ENCODE measurements around the gene NIT1. TPM values are rescaled to one million over a fixed set of nuclear protein-coding genes. Genes with fewer than 3 reads are reported as not detected.

NIT1 gene, protein sequence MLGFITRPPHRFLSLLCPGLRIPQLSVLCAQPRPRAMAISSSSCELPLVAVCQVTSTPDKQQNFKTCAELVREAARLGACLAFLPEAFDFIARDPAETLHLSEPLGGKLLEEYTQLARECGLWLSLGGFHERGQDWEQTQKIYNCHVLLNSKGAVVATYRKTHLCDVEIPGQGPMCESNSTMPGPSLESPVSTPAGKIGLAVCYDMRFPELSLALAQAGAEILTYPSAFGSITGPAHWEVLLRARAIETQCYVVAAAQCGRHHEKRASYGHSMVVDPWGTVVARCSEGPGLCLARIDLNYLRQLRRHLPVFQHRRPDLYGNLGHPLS
- 23.3 to 38.9 TPM (median 30.2 TPM) in 5 replicates for total RNA-seq (2022; extraction: Qiagen RNA extraction; ENCODE audit: low read depth)

DNA sequence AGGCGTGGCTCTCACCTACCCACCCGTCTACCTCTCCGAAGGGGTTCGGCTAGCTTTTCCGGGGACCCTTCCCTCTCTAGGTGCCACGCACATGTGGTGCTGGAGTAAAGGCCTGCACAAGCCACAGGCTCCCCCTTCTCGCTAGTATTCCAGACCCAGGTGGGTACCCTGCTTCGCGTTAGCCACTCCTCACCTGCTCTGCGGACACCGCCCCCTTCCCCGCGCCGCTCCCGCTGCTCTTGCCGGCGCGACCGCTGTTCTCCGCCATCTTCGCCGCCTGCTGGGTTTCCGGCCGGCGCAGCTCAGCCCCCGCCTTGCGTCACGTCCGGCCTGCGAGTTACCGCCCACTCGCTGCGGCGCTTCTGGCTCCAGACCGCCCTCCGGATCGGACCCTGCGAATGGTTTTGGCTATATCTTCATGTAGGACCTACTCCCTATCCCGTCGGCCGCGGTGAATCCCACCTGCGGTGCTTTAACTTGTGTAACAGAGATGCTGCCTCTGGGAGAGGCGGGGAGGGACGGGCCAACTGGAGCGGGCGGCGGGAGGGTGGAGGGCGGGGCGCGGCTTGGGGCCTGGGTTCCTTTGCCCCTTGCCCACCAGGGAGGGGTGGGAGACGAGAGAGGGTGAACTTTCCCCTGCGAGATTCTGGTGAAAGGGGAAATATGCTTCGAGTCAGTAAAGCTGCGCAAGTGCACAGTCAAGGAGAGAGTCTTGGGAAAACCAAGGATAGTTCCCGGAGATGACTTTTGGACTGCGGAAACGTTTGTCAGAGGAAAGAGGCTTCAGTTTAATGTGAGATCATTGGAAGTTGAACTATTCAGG is at the start of gene NIT1, which contains the start of gene PFDN2:
Gene NIT1 (plus strand): TSS at position 347 of the 823 bp plus-strand sequence. CDS start 72 bp downstream, at position 419.
Gene PFDN2 (minus strand): TSS at position 279 of the 823 bp plus-strand sequence. CDS start 11 bp downstream, at position 268.

DNA sequence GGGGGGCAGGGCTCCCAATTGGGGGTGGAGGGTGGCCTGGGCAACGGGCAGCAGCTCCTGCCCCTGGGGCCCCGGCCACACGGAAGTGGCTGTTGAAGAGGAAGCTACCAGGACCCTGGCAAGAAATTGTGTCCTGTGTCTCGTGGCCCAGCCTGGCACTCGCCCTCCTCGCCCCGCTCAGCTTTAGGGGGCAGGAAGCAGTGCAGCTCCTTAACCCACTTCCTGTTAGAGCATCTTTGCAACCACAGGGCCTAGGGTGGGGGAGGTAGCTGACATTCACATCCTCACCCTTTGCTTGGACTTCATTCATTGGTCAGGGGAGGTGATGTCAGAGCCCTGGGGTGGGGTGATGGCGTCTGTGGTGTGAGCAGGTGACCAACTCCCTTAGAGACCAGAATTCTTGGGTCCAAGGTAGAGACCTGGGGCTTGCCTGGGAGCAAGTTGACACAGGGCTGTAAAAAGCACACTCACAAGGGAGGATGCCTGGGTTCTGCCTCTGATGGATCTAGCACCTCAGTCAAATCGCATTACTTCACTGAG is 48.1 kb upstream of the NIT1 start, which contains the start of gene ARHGAP30:
Gene ARHGAP30 (minus strand): TSS at position 161 of the 540 bp plus-strand sequence. CDS start 267 bp downstream, outside the sequence.

DNA sequence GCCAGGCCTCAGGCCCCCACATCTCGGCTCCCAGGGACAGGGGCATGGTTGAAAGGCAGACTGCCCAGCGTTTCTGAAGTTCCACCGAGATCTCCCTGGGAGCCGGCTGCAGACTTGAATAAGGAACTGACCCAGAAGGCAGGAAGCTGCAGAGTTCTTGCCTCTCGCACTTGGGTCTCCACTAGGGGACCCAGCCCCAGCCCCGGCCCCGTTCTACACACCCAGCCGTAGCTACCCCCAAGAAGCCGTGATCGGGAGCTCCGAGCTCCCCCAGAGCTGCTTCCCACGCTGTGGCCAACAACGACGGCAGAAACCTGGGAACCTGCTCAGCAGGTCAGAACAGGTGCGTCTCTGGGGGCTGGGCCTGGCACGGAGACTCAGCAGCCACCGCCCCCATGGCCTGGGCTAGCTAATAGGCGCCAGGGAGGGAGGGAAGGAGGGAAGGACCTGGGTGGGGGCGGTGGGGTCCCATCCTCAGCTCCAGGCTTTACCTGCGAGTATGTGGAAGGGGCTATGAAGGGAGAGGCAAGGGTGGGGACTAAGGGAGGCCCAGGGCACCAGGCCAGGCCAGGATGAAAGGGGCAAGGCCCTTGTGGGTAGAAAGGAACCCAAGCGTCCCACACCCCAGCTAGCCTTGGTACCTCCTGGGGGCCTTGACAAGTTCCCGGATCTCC is 28.5 kb upstream of the NIT1 start, which contains the start of gene NECTIN4:
Gene NECTIN4 (minus strand): TSS at position 308 of the 674 bp plus-strand sequence. CDS start 262 bp downstream, at position 46.

DNA sequence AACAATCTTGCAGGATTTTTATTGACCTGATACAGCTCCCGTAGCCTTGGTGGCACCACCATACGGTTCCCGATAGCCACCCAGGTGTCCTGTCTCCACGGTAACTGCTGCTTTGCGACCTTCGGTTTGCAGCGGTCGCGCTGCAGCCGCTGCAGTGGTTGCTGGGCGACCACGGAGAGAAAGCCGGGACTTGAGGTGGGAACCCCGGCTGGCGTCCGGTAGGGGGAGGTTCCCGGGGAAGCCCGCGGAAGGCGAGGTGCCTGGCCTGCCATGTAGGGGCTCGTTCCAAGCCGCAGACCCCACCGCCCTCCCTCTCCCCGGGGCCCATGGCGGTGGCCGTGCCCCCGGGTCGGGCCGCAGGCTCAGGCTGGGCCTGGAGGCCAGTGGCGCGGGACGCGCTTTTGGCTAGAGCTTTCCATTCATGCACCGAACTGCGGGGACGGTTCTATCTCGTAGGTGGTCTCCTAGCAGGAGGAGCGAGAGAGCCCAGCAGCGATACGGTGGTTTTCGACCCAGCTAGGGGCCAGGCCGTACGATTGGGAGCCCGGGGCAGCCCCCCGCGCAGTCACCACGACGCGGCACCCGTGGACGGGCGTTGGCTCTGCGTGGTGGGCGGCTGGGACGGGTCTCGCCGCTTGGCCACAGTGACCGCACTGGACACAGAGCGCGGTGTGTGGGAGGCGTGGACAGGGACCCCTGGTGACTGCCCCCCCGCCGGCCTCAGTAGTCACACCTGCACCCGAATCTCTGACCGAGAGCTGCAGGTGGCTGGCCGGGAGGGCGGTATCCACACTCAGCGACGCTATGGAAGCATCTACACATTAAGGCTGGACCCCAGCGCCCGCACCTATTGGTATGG is 19.5 kb upstream of the NIT1 start, which contains the start of gene KLHDC9:
Gene KLHDC9 (plus strand): TSS at position 152 of the 859 bp plus-strand sequence. CDS start 175 bp downstream, at position 327.

DNA sequence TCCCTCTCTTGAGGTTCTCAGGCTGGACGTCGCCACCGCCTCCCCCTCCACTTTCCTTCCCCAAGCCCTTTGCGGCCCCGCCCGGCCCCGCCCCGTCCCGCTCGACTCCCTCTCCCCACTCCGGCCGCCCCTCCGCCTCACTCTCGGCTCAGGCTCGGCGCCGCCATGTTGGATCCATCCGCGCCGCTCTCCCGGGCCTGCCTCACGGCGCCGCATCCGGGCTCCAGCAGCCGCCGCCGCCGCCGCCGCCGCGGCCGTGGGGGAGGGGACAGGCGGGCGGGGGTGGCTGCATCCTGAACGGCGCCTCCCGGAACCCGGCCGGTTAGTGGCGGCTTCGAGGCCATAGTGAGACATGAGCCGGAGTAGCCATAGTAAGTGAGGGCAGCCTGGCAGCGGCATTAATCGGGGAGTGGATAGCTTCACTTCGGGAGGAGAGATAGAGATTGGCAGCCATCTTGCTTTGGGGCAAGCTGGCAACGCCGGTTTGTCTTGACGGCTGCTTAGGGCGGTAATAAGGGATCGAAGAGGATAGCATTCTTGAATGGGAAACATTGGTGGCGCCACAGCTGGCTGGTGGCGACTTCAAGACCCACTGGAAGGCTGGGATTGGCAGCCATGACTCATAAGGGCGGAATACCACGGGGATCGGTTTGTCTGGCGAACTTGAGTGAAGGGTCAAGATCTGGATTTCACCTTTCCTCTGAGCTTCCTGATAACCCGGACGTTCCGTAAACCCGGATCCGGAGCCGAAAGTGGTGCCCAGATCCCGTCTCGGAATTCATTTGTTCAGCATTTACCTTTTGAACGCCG is 14.7 kb downstream of the NIT1 start, which contains the start of gene DEDD:
Gene DEDD (minus strand): TSS at position 258 of the 810 bp plus-strand sequence. CDS start 8,205 bp downstream, outside the sequence.

DNA sequence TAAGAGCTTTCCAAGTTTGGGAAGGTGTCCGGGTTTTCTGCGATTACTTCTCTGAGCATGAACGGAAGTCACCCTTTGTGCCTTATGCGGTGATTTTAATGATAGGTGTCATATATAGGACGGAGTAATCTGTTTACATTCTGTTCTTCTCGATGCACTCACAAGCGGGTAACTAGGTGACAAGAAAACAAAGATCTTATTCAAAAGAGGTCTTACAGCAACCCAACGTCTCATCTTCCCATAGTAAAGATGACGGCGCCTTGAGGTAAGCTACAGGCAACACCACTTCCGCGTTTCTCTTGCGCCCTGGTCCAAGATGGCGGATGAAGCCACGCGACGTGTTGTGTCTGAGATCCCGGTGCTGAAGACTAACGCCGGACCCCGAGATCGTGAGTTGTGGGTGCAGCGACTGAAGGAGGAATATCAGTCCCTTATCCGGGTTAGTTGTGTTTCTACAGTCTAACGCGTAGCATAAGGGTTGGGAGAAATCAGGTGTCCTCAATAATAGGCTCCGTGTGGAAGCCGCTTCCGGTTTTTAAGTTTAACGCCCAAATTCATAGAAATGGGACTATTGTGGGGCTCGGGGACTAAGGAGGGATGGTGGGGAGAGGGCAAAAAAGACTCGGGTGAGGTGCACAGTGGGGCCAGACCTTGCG is 35.9 kb downstream of the NIT1 start, which contains the start of gene UFC1:
Gene UFC1 (plus strand): TSS at position 297 of the 656 bp plus-strand sequence. CDS start 20 bp downstream, at position 317.

DNA sequence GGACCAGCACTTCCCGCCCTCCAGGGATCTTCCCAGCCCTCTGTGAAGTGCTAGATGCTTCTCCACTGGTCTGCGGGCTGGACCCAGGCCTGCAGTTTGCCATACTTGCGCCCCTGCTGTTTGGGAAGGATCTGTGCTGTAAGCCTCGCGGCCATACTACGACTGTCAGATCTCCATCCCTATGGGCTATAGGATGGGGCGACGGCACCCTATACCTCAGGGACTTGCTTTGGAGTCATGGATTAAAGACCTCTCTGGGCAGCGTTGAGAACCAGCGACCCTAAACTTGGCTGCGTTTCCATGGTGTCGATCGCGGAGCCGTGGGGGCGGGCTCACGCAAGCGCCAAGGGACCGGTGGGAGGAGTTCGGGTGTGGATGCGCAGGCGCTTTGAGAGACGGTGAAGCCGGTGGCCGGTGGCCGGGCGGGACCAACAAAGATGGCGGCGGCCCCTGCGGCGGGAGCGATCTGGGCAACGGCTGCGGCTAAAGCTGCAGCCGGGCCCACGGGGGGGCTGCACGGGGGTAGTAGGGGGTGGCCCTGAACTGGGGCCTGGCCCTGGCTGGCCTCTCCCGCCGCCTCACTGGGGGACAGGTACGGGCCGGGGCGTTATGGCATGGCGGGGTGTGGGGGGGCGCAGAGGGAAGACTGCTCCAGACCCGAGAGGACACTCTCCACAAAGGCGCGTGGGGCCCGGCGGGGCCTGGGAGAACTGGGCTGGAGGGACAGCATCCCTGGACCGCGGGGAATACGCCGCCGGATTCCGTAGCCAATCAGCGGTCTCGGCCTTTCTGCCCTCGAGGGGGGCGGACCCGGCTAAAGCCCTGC is 41.4 kb downstream of the NIT1 start, which contains the start of gene USP21:
Gene USP21 (plus strand): TSS at position 414 of the 826 bp plus-strand sequence. CDS start 1,141 bp downstream, outside the sequence.

DNA sequence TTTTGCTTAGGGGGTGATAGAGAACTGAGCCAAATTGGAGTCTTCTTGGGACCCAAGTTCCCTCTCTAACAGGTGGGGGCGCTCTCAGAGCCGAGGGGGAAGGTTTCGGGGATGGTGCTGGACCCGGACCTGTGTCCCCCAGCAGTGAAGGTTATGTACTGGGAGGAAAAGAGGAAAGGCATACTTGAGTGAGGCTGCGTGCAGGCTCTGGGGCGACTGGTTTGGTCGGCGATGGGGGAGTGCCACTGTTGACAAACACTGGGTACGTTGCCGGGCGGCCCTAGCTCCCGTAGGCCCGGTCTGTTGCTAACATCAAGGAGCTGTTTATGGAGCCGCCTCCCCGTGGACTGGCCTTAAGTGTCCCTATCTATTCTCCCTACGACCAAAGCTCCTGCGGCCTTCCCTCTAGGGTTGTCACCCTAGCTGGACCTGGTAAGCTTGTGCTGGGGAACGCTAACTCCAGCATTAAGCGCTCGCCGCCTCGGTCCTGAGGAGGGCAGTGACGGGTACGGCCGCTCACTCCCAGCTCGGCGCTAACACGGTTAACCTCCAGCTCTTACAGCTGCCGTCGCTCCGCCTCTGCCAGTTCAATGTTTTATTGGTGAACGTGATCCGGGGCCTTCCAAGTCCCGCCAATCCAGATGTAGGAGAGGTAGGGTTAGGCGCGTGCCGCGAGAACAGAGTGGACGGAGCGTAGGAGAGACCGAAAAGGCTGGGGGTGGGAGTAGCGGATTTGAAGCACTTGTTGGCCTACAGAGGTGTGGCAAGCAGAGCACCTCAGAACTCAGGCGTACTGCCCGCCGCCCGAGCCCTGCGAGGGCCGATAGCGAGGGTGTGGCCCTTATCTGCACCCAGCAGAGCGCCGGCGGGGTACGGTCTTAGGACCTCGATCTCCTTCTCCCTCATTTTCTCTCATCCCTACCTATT is 48.1 kb downstream of the NIT1 start, which contains the start of gene PPOX:
Gene PPOX (plus strand): TSS at position 685 of the 927 bp plus-strand sequence. CDS start 422 bp downstream, outside the sequence.

Other genes with a start within 250 kb of the NIT1 start
- not detected in 5 replicates for gene ITLN1, start 232.9 kb upstream of the NIT1 start, total RNA-seq (2022; extraction: Qiagen RNA extraction; ENCODE audit: low read depth)
- 0.14 to 1.1 TPM (median 0.36 TPM) in 5 replicates for gene ITLN2, start 163.3 kb upstream of the NIT1 start, total RNA-seq (2022; extraction: Qiagen RNA extraction; ENCODE audit: low read depth)
- gene F11R, start 97.0 kb upstream of the NIT1 start, total RNA-seq (2022; extraction: Qiagen RNA extraction; ENCODE audit: low read depth) = 43.1 to 66.6 TPM (median 47.2 TPM) in 5 replicates
- gene TSTD1, start 79.1 kb upstream of the NIT1 start, total RNA-seq (2022; extraction: Qiagen RNA extraction; ENCODE audit: low read depth) = 0.49 to 0.78 TPM (median 0.67 TPM) in 4 of 5 replicates, not detected in the other
- gene USF1, start 72.1 kb upstream of the NIT1 start, total RNA-seq (2022; extraction: Qiagen RNA extraction; ENCODE audit: low read depth) = 45.3 to 50.5 TPM (median 49.9 TPM) in 5 replicates
- 0.06 to 0.19 TPM (median 0.08 TPM) in 5 replicates for gene ARHGAP30, start 48.2 kb upstream of the NIT1 start, total RNA-seq (2022; extraction: Qiagen RNA extraction; ENCODE audit: low read depth)
- gene NECTIN4, start 28.5 kb upstream of the NIT1 start, total RNA-seq (2022; extraction: Qiagen RNA extraction; ENCODE audit: low read depth) = 0.81 to 2.9 TPM (median 2.0 TPM) in 5 replicates
- gene KLHDC9, start 19.7 kb upstream of the NIT1 start, total RNA-seq (2022; extraction: Qiagen RNA extraction; ENCODE audit: low read depth) = 1.1 to 2.2 TPM (median 2.0 TPM) in 5 replicates
- 106 to 128 TPM (median 117 TPM) in 5 replicates for gene PFDN2, start 68 bp upstream of the NIT1 start, total RNA-seq (2022; extraction: Qiagen RNA extraction; ENCODE audit: low read depth)
- 24.5 to 35.9 TPM (median 32.3 TPM) in 5 replicates for gene DEDD, start 14.6 kb downstream of the NIT1 start, total RNA-seq (2022; extraction: Qiagen RNA extraction; ENCODE audit: low read depth)
- gene UFC1, start 35.9 kb downstream of the NIT1 start, total RNA-seq (2022; extraction: Qiagen RNA extraction; ENCODE audit: low read depth) = 85.4 to 154 TPM (median 93.0 TPM) in 5 replicates
- 15.0 to 24.1 TPM (median 20.5 TPM) in 5 replicates for gene USP21, start 41.4 kb downstream of the NIT1 start, total RNA-seq (2022; extraction: Qiagen RNA extraction; ENCODE audit: low read depth)
- gene PPOX, start 48.3 kb downstream of the NIT1 start, total RNA-seq (2022; extraction: Qiagen RNA extraction; ENCODE audit: low read depth) = 10.7 to 19.4 TPM (median 16.6 TPM) in 5 replicates
- 18.3 to 28.9 TPM (median 25.6 TPM) in 5 replicates for gene B4GALT3, start 59.4 kb downstream of the NIT1 start, total RNA-seq (2022; extraction: Qiagen RNA extraction; ENCODE audit: low read depth)
- 0.02 TPM in 1 of 5 replicates, not detected in the others for gene ADAMTS4, start 80.9 kb downstream of the NIT1 start, total RNA-seq (2022; extraction: Qiagen RNA extraction; ENCODE audit: low read depth)
- 79.0 to 87.4 TPM (median 84.3 TPM) in 5 replicates for gene NDUFS2, start 84.3 kb downstream of the NIT1 start, total RNA-seq (2022; extraction: Qiagen RNA extraction; ENCODE audit: low read depth)
- gene FCER1G, start 97.2 kb downstream of the NIT1 start, total RNA-seq (2022; extraction: Qiagen RNA extraction; ENCODE audit: low read depth) = 0.70 TPM in 1 of 5 replicates, not detected in the others
- not detected in 5 replicates for gene APOA2, start 105.5 kb downstream of the NIT1 start, total RNA-seq (2022; extraction: Qiagen RNA extraction; ENCODE audit: low read depth)
- 9.5 to 12.8 TPM (median 11.3 TPM) in 5 replicates for gene TOMM40L, start 108.0 kb downstream of the NIT1 start, total RNA-seq (2022; extraction: Qiagen RNA extraction; ENCODE audit: low read depth)
- gene NR1I3, start 120.1 kb downstream of the NIT1 start, total RNA-seq (2022; extraction: Qiagen RNA extraction; ENCODE audit: low read depth) = not detected in 5 replicates
- 0.11 TPM in 1 of 5 replicates, not detected in the others for gene PCP4L1, start 140.6 kb downstream of the NIT1 start, total RNA-seq (2022; extraction: Qiagen RNA extraction; ENCODE audit: low read depth)
- gene MPZ, start 191.9 kb downstream of the NIT1 start, total RNA-seq (2022; extraction: Qiagen RNA extraction; ENCODE audit: low read depth) = 0.21 to 0.57 TPM (median 0.45 TPM) in 4 of 5 replicates, not detected in the other
- gene SDHC, start 196.3 kb downstream of the NIT1 start, total RNA-seq (2022; extraction: Qiagen RNA extraction; ENCODE audit: low read depth) = 236 to 252 TPM (median 244 TPM) in 5 replicates
- 0.33 to 0.60 TPM (median 0.49 TPM) in 3 of 5 replicates, not detected in the others for gene CFAP126, start 249.8 kb downstream of the NIT1 start, total RNA-seq (2022; extraction: Qiagen RNA extraction; ENCODE audit: low read depth)

Measured in A549 treated with ZK216348 at 1 μM for 4 hours (cell line).